K562 (cell line): ENCODE results near the gene SPIN3. TPM values are rescaled to one million over a fixed set of nuclear protein-coding genes. Genes with fewer than 3 reads are reported as not detected.

ENCODE experiments used
- ARID1B ChIP-seq: fragments of 450-650 bp; IDR thresholded peaks from 2 replicates; pipeline ENCODE4 v1.6.1; 2016; ENCODE audit warnings: antibody characterized with exemption, mild to moderate bottlenecking, inconsistent platforms
- CBFA2T2 ChIP-seq: fragments of 450-650 bp; conservative IDR thresholded peaks from 2 replicates; pipeline ENCODE4 v1.6.1; 2017; ENCODE audit warnings: mild to moderate bottlenecking
- CBFA2T3 ChIP-seq: fragments of 450-650 bp; IDR thresholded peaks from 2 replicates; pipeline ENCODE4 v1.6.1; 2017
- ETV5 ChIP-seq: sonication (generic); formaldehyde crosslinking; IDR thresholded peaks from 2 replicates; pipeline ENCODE4 v1.4.0; 2020; ENCODE audit warnings: low read depth, mild to moderate bottlenecking, missing genetic modification reagents
- HCFC1 ChIP-seq: IDR thresholded peaks from 2 replicates; pipeline ENCODE4 v1.6.1; 2012; ENCODE audit warnings: low read depth, low read length, improper control_type of control experiment
- HDAC3 ChIP-seq: fragments of 450-650 bp; IDR thresholded peaks from 2 replicates; pipeline ENCODE4 v1.6.1; 2018; ENCODE audit warnings: borderline replicate concordance, mild to moderate bottlenecking, moderate library complexity; ENCODE audit not compliant: partially characterized antibody
- KDM5B ChIP-seq: fragments of 200-600 bp; sonication (generic); IDR thresholded peaks from 2 replicates; pipeline ENCODE4 v1.6.1; 2012; ENCODE audit warnings: low read depth, mild to moderate bottlenecking, moderate library complexity, low read length, control low read depth, inconsistent platforms; ENCODE audit not compliant: insufficient replicate concordance
- NELFE ChIP-seq: IDR thresholded peaks from 2 replicates; pipeline ENCODE4 v1.6.1; 2011; ENCODE audit warnings: mild to moderate bottlenecking; ENCODE audit not compliant: insufficient read depth, insufficient read length
- NR2C1 ChIP-seq, 2 experiments: fragments of 450-650 bp; IDR thresholded peaks; 2 replicates each; pipeline ENCODE4 v1.6.1; 2017; ENCODE audit warnings: mild to moderate bottlenecking in 2 of 2, antibody characterized with exemption in 1 of 2, inconsistent platforms in 1 of 2, missing compliant biosample characterization in 1 of 2, missing genetic modification characterization in 1 of 2
- RBFOX2 ChIP-seq: fragments of 200-400 bp; formaldehyde crosslinking; IDR thresholded peaks from 2 replicates; pipeline ENCODE4 v1.6.1; 2017; ENCODE audit warnings: low read depth, mild to moderate bottlenecking, low read length, moderate library complexity
- RBM14 ChIP-seq: fragments of 200-400 bp; formaldehyde crosslinking; IDR thresholded peaks from 2 replicates; pipeline ENCODE4 v1.6.1; 2018; ENCODE audit warnings: low read depth, mild to moderate bottlenecking, low read length, moderate library complexity, borderline replicate concordance; ENCODE audit not compliant: insufficient read depth
- RBM22 ChIP-seq: fragments of 200-400 bp; formaldehyde crosslinking; IDR thresholded peaks from 2 replicates; pipeline ENCODE4 v1.6.1; 2018; ENCODE audit warnings: low read length, low read depth; ENCODE audit not compliant: poor library complexity, severe bottlenecking
- SMARCC2 ChIP-seq: fragments of 450-650 bp; IDR thresholded peaks from 2 replicates; pipeline ENCODE4 v1.6.1; 2017; ENCODE audit warnings: antibody characterized with exemption, moderate library complexity, mild to moderate bottlenecking, low read depth
- TAF1 ChIP-seq: IDR thresholded peaks from 2 replicates; pipeline ENCODE4 v1.6.1; 2011; ENCODE audit warnings: mild to moderate bottlenecking, low read length, moderate library complexity; ENCODE audit not compliant: insufficient read depth, control insufficient read depth, severe bottlenecking; ENCODE audit errors: extremely low read depth
- U2AF1 ChIP-seq: fragments of 200-400 bp; formaldehyde crosslinking; optimal IDR thresholded peaks from 2 replicates; pipeline ENCODE3; 2017; ENCODE audit warnings: mild to moderate bottlenecking, low read depth, low read length, moderate library complexity
- ZC3H8 ChIP-seq: fragments of 450-650 bp; IDR thresholded peaks from 2 replicates; pipeline ENCODE4 v1.6.1; 2017
- ZEB2 ChIP-seq: fragments of 450-650 bp; IDR thresholded peaks from 2 replicates; pipeline ENCODE4 v1.6.1; 2016
- ZNF717 ChIP-seq: fragments of 250-450 bp; sonication (Bioruptor Pico); IDR thresholded peaks from 2 replicates; pipeline ENCODE4 v1.5.0; 2021
- ZNF766 ChIP-seq: fragments of 200-800 bp; sonication (Bioruptor generic); conservative IDR thresholded peaks from 2 replicates; pipeline ENCODE4 v1.6.1; 2016; ENCODE audit warnings: missing genetic modification characterization, missing compliant biosample characterization
- polyA plus RNA-seq, 8 experiments: library from polyadenylated mRNA; depleted of rRNA in 4 of 8; stranded (reverse) in 5 of 8; unstranded in 3 of 8; fragments of >200 nt; fragmentation: Nextera tagmentation in 2 of 8; fragmentation: Illumina TruSeq in 1 of 8; extraction: Ambion mirVana in 2 of 8; extraction: Trizol in 1 of 8; gene quantifications; 2 replicates each; pipeline versions ENCODE4 v1.2.1 to v1.2.3, GENCODE V29; 2011 to 2014; ENCODE audit warnings: inconsistent platforms in 1 of 8, missing spikeins in 1 of 8
- total RNA-seq, 7 experiments: library from RNA; depleted of rRNA in 6 of 7; stranded (reverse); fragments of >200 nt in 6 of 7; fragmentation: Illumina TruSeq in 2 of 7; extraction: Trizol in 2 of 7; gene quantifications; 2 replicates each; pipeline versions ENCODE4 v1.2.1 to v1.2.3, GENCODE V29; 2011 to 2021; ENCODE audit warnings: low replicate concordance in 1 of 7
- TF ChIP-seq, protein P1 (sequence below): sonication (generic); formaldehyde crosslinking; IDR thresholded peaks from 2 replicates; pipeline ENCODE4 v1.8.1; 2022; ENCODE audit warnings: missing genetic modification reagents
- TF ChIP-seq, protein P2 (sequence below): fragments of 200-800 bp; sonication (Bioruptor generic); IDR thresholded peaks from 2 replicates; pipeline ENCODE4 v1.6.1; 2017; ENCODE audit warnings: missing genetic modification characterization, missing compliant biosample characterization
- TF ChIP-seq, protein P3 (sequence below), 3 experiments: fragments of 200-800 bp in 1 of 3; fragments of 250-450 bp in 1 of 3; fragments of 450-650 bp in 1 of 3; sonication (Bioruptor Pico) in 1 of 3; sonication (Bioruptor generic) in 1 of 3; formaldehyde crosslinking in 1 of 3; IDR thresholded peaks; 2 replicates each; pipeline versions ENCODE4 v1.6.1 to v1.8.0; 2016 to 2022; ENCODE audit warnings: mild to moderate bottlenecking in 2 of 3, missing genetic modification characterization in 2 of 3, missing compliant biosample characterization in 1 of 3, moderate library complexity in 1 of 3

Gene SPIN3
- total and polyA plus RNA-seq, 9 of the 15 experiments (the other 6 are each of a cell fraction or from before 2014, with no cell fraction given), result 1.6 to 8.0 (median 6.4) TPM

GRCh38 chrX:56995271-56995994 is at the start of gene SPIN3 (continued):
- TF ChIP-seq, protein P1, sequence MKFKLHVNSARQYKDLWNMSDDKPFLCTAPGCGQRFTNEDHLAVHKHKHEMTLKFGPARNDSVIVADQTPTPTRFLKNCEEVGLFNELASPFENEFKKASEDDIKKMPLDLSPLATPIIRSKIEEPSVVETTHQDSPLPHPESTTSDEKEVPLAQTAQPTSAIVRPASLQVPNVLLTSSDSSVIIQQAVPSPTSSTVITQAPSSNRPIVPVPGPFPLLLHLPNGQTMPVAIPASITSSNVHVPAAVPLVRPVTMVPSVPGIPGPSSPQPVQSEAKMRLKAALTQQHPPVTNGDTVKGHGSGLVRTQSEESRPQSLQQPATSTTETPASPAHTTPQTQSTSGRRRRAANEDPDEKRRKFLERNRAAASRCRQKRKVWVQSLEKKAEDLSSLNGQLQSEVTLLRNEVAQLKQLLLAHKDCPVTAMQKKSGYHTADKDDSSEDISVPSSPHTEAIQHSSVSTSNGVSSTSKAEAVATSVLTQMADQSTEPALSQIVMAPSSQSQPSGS (CRISPR knock-in tag), result no peak
- peak; percentile 52 for TF ChIP-seq TAF1
- TF ChIP-seq NR2C1 (IDR thresholded peaks at IDR 0.05), result no peak
- no peak for TF ChIP-seq NR2C1 (tag; IDR thresholded peaks at IDR 0.05)
- TF ChIP-seq HCFC1, result no peak
- TF ChIP-seq RBFOX2, result peak; percentile 84
- no peak for TF ChIP-seq HDAC3
- no peak for TF ChIP-seq SMARCC2
- TF ChIP-seq CBFA2T3, result no peak
- no peak for TF ChIP-seq RBM14
- no peak for TF ChIP-seq U2AF1
- TF ChIP-seq ARID1B, result no peak
- TF ChIP-seq ZNF766, result no peak
- TF ChIP-seq ZC3H8, result no peak
- TF ChIP-seq ZEB2, result no peak
- no peak for TF ChIP-seq ZNF717 (CRISPR knock-in tag)
- peak; percentile 56 for TF ChIP-seq KDM5B
- no peak for TF ChIP-seq CBFA2T2
- TF ChIP-seq, protein P2, sequence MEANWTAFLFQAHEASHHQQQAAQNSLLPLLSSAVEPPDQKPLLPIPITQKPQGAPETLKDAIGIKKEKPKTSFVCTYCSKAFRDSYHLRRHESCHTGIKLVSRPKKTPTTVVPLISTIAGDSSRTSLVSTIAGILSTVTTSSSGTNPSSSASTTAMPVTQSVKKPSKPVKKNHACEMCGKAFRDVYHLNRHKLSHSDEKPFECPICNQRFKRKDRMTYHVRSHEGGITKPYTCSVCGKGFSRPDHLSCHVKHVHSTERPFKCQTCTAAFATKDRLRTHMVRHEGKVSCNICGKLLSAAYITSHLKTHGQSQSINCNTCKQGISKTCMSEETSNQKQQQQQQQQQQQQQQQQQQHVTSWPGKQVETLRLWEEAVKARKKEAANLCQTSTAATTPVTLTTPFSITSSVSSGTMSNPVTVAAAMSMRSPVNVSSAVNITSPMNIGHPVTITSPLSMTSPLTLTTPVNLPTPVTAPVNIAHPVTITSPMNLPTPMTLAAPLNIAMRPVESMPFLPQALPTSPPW (CRISPR knock-in tag), result peak; percentile 59
- TF ChIP-seq, protein P3, sequence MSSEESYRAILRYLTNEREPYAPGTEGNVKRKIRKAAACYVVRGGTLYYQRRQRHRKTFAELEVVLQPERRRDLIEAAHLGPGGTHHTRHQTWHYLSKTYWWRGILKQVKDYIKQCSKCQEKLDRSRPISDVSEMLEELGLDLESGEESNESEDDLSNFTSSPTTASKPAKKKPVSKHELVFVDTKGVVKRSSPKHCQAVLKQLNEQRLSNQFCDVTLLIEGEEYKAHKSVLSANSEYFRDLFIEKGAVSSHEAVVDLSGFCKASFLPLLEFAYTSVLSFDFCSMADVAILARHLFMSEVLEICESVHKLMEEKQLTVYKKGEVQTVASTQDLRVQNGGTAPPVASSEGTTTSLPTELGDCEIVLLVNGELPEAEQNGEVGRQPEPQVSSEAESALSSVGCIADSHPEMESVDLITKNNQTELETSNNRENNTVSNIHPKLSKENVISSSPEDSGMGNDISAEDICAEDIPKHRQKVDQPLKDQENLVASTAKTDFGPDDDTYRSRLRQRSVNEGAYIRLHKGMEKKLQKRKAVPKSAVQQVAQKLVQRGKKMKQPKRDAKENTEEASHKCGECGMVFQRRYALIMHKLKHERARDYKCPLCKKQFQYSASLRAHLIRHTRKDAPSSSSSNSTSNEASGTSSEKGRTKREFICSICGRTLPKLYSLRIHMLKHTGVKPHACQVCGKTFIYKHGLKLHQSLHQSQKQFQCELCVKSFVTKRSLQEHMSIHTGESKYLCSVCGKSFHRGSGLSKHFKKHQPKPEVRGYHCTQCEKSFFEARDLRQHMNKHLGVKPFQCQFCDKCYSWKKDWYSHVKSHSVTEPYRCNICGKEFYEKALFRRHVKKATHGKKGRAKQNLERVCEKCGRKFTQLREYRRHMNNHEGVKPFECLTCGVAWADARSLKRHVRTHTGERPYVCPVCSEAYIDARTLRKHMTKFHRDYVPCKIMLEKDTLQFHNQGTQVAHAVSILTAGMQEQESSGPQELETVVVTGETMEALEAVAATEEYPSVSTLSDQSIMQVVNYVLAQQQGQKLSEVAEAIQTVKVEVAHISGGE (CRISPR knock-in tag; IDR thresholded peaks at IDR 0.05), result no peak
- no peak for TF ChIP-seq RBM22
- no peak for TF ChIP-seq ETV5 (CRISPR knock-in tag)
- no peak for TF ChIP-seq NELFE
- TF ChIP-seq, all 486 proteins: peak for 33
